Subcutaneous adipose tissue (tissue), 4 donors: Measurements from ENCODE around the gene MTRR. TPM values are rescaled to one million over a fixed set of nuclear protein-coding genes. Genes with fewer than 3 reads are reported as not detected.

Experiments used
- total RNA-seq, 4 donors: library from RNA; depleted of rRNA; stranded (reverse); fragments of >200 nt; gene quantifications; one replicate each; pipeline ENCODE4 v1.1.0, GENCODE V29; 2016
- TF ChIP-seq, protein P1 (sequence below): fragments of 450-650 bp; IDR thresholded peaks from one replicate; pipeline ENCODE4 v1.5.1; 2016; ENCODE audit warnings: low read depth, mild to moderate bottlenecking, control low read depth, antibody characterized with exemption, moderate library complexity

Gene MTRR
- total RNA-seq, 4 donors from 2014 or later, result 25.4 to 58.7 (median 31.8) TPM

DNA sequence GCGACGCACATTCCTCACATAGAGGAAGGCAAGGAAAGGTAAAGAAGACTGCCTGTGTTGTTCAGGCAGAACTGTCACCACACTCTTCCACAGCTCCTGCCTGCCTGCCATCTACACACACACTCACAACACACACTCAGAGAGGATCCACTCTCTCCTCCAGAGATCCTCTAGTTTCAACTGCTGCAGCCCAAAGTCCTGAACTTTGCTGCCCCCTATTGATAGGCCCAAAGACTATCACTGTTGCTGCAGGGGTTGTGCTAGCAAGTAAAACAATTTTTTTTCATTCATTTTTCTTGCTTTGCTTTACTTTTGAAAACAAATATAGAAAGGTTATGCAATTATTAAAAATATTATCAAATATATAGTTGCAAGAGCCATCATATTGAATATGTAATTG is 12.1 kb upstream of the MTRR start:
- TF ChIP-seq, protein P1, sequence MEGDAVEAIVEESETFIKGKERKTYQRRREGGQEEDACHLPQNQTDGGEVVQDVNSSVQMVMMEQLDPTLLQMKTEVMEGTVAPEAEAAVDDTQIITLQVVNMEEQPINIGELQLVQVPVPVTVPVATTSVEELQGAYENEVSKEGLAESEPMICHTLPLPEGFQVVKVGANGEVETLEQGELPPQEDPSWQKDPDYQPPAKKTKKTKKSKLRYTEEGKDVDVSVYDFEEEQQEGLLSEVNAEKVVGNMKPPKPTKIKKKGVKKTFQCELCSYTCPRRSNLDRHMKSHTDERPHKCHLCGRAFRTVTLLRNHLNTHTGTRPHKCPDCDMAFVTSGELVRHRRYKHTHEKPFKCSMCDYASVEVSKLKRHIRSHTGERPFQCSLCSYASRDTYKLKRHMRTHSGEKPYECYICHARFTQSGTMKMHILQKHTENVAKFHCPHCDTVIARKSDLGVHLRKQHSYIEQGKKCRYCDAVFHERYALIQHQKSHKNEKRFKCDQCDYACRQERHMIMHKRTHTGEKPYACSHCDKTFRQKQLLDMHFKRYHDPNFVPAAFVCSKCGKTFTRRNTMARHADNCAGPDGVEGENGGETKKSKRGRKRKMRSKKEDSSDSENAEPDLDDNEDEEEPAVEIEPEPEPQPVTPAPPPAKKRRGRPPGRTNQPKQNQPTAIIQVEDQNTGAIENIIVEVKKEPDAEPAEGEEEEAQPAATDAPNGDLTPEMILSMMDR, result no peak

DNA sequence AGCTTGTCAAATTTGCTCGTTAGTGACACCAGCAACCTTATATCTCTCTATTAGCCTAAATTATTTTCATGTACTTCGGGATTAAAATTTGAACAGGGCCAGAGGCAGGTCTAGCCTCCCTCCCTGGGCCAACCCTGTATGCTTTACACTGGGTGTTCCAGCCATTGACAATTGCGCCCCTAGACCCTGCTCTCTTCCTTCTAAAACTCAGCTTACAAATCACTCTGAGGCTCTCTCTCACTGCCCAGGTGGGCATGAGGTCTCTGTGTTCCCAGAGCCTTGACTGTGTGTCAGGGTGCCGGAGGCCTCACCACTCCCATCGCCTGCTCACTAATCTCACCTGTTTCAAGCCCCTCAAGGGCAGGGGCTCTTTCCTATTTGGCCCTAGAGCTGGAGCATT is 11.6 kb upstream of the MTRR start:
- TF ChIP-seq, protein P1, result no peak

DNA sequence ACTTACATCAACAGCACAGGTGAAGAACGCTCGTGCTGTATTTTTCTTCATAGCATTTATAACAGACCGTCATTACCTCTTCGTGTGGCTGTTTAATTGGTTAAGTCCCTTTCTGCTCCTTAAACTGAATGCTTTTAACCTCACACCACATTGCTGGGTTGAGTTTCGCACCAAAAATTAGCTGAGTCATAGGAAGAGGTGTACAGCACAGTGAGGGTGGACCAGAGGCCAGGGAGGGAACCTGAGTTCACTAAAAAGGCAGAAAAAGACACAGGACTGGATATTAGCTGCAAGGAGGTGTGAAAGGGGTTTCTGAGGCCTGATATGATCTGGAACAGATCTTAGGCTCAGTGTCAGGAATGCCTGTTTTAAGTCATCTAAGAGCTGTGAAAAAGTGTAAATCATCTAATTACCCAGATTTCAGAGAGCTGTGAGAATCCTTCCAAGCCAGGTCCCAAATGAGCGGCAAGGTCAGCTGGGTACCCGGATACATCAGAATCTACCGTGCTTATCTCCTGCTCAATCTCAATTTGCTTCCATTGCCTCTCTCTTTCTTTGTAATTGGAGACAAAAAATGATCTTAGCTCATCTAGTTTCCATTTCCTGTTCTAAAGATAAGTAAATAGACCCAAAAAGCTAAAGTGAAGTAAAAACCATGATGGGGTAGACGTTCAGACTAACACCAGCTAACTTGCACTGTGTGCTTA is 10.9 kb upstream of the MTRR start:
- TF ChIP-seq, protein P1, result no peak

DNA sequence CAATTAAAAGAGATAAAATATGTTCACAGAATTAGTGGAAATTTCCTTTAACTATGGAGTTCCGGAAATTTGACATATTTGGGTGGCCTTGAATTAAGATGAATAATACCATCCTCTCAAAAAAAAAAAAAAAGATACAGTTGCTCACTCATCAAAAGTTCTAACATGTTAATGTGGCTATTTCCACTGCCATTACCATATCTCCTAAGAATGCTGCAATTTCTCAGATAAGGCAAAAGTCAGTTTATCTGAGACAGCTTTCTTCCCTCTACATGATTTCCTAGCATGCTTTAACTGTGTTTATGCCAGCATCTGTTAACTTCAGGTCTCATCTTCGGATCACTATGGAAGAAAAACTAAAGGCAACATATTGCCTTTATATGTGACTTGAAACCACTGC is 2.8 kb upstream of the MTRR start:
- TF ChIP-seq, protein P1, result no peak

DNA sequence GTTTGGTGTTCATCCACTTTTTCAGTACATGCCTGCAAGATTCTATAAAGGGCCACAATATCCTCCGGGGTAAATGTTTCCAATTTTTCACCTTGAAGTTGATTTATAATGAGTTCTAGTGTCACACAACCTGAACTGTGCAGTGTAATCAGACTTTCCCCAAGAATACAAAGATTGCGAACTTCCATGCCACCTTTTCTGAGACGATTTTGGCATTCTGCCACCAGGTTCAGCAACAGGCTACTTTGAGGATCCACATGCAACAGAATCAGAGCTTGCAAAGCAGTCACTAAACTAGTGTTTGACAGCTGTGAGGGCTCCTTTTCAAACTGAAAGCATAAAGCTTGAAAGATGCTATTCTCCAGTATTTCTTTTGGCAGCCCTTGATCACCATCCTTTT is 1.7 kb upstream of the MTRR start:
- TF ChIP-seq, protein P1, result no peak

DNA sequence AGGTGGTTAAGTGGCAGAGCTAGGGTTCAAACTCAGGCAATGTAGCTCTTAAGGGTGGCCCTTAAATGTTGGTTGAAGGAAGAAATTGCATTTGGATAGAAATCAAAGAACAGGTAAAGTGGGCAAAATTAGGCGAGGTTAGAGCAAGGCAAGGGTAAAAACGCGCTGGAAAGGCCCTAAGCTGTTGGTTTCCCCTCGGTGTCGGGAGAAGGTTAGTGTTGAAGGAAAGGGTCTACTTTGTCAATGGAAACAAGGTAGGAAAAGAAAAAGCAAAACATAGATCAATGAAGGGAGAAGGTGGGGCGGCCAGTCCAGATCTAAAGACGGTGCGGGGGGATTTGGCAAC is 548 bp upstream of the MTRR start:
- TF ChIP-seq, protein P1, result no peak

DNA sequence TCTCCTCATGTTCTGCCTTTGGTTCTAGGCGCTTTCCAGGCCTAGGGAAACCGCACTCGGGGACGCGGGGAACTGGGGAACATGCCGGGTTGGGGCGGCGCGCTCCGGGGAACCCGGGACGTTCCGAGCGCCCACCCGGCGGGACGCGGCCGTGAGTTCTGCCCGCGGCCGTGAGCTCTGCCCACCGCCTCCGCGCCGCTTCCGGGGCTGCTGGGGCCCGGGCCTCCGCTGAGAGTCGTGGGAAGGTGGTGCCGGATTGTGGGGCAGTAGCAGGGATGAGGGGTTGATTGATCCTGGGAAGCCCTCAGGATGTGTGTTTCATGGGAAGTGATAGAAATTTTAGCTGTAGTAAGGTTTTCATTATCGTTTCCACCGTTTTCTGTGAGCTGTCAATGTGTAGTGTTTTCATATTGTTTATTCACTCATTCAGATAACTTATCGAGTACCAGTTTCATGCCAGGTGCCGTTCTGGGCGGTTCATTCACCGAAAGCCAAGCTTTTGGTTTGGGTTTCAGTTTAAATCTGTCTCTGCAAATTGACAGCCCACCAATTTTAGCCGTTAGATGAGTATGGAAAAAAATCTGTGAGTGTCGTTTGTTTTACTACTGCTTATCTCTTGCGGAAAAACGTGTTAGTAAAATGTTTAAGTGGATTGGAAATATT is 657 bp downstream of the MTRR start:
- TF ChIP-seq, protein P1, result no peak
